ENCODE results near the gene RNF14. TPM values are rescaled to one million over a fixed set of nuclear protein-coding genes. Genes with fewer than 3 reads are reported as not detected.

RNF14 gene
- total and polyA plus RNA-seq, 2 donors (not counting 1 experiment from before 2014, with no cell fraction given), result 10.5 to 26.6 TPM

- H3K27me3 Mint-ChIP-seq, result no peaks in the 10 kb centered on the region
- intact Hi-C loops (cut with micrococcal nuclease), result no loop called here
- H3K4me2 ChIP-seq (replicated peaks; ENCODE audit: low read depth, low read length, poor library complexity, severe bottlenecking), result no peak overlapping the region
- no peak overlapping the region for H3K4me3 ChIP-seq (ENCODE audit: control extremely low read depth in 1 of 5, extremely low read depth in 1 of 5, insufficient read depth in 1 of 5, low read depth in 2 of 5, low read length in 4 of 5)
- H3K36me3 ChIP-seq (replicated peaks in 1 of 2; ENCODE audit: control extremely low read depth in 1 of 2, control insufficient read depth in 1 of 2, extremely low read depth in 1 of 2, insufficient read depth in 2 of 2, low read length in 1 of 2), result peaks cover 9 to 92% of the 10 kb centered on the region in 2 experiments
- DNase-seq, result no peak
- ChIA-PET POLR2A (no interaction called here), CTCF (interaction anchor here (0.7 to 1.6 kb wide), 3 partner anchors 40 to 214 kb away, joined by 3 to 4 read pairs (median 3); no protein-coding TSS in a partner anchor)
- H3K4me1 ChIP-seq (ENCODE audit: control insufficient read depth in 2 of 2, insufficient read depth in 2 of 2, low read length in 2 of 2), result peaks cover under 1 to 2% of the 10 kb centered on the region in 2 donors
- no peak overlapping the region for H3K27ac ChIP-seq (ENCODE audit: low read length in 2 of 2)
- H3K4me1 Mint-ChIP-seq, result peaks cover 3% of the 10 kb centered on the region
- TF ChIP-seq CTCF (IDR thresholded peaks at IDR 0.05) (no peak), EZH2 (IDR thresholded peaks at IDR 0.05; ENCODE audit: borderline replicate concordance, insufficient read depth, low read depth, low read length, poor library complexity, severe bottlenecking) (no peak)
- H2AFZ ChIP-seq (ENCODE audit: insufficient read depth, low read depth, low read length, poor library complexity, severe bottlenecking), result no peak overlapping the region
- H3K9me3 ChIP-seq (ENCODE audit: control extremely low read depth in 1 of 3, control insufficient read depth in 2 of 3, insufficient read depth in 1 of 3, low read length in 2 of 3), result no peaks in the 10 kb centered on the region
- peaks cover 26% of the 10 kb centered on the region for H4K20me1 ChIP-seq (ENCODE audit: control insufficient read depth, insufficient read depth, low read length, poor library complexity, severe bottlenecking)
- WGBS (ENCODE audit: insufficient coverage), result 98% methylated on average over 18 of the region's 19 CpGs
- peaks cover 34% of the 10 kb centered on the region for H3K79me2 ChIP-seq (ENCODE audit: control insufficient read depth, insufficient read depth, low read length)
- no peaks in the 10 kb centered on the region for H3K27me3 ChIP-seq (replicated peaks in 1 of 4; ENCODE audit: control extremely low read depth in 1 of 4, control insufficient read depth in 3 of 4, insufficient read depth in 4 of 4, low read length in 3 of 4)
- H3K27ac Mint-ChIP-seq, result no peak overlapping the region
- ATAC-seq (ENCODE audit: low read depth), result no peak
- no peak overlapping the region for H3K9ac ChIP-seq (ENCODE audit: low read length)
- no peak overlapping the region for H3K4me3 Mint-ChIP-seq
- no peaks in the 10 kb centered on the region for H3K9me3 Mint-ChIP-seq (ENCODE audit: insufficient read depth)
Observed at GRCh38 chr5:141929398-141930058, 39.4 kb upstream of the RNF14 start.

GRCh38 chr5:141931694-141932093 lies 37.2 kb upstream of the RNF14 start:
- no peak overlapping the region for H3K9ac ChIP-seq (ENCODE audit: low read length)
- H3K4me1 ChIP-seq (ENCODE audit: control insufficient read depth in 2 of 2, insufficient read depth in 2 of 2, low read length in 2 of 2), result no peaks in the 10 kb centered on the region
- H3K4me3 Mint-ChIP-seq, result no peak overlapping the region
- peaks cover 20% of the 10 kb centered on the region for H4K20me1 ChIP-seq (ENCODE audit: control insufficient read depth, insufficient read depth, low read length, poor library complexity, severe bottlenecking)
- no peaks in the 10 kb centered on the region for H3K27me3 Mint-ChIP-seq
- H3K79me2 ChIP-seq (ENCODE audit: control insufficient read depth, insufficient read depth, low read length), result peaks cover 17% of the 10 kb centered on the region
- H3K27ac Mint-ChIP-seq, result no peak overlapping the region
- POLR2A ChIA-PET, result no interaction called here
- no peaks in the 10 kb centered on the region for H3K9me3 ChIP-seq (ENCODE audit: control extremely low read depth in 1 of 3, control insufficient read depth in 2 of 3, insufficient read depth in 1 of 3, low read length in 2 of 3)
- H3K9me3 Mint-ChIP-seq (ENCODE audit: insufficient read depth), result no peaks in the 10 kb centered on the region
- no CpG with 5 or more reads among the region's 5 CpGs for WGBS (ENCODE audit: insufficient coverage)
- H3K27ac ChIP-seq (ENCODE audit: low read length in 2 of 2), result no peak overlapping the region
- H2AFZ ChIP-seq (ENCODE audit: insufficient read depth, low read depth, low read length, poor library complexity, severe bottlenecking), result no peak overlapping the region
- no peak overlapping the region for H3K4me2 ChIP-seq (replicated peaks; ENCODE audit: low read depth, low read length, poor library complexity, severe bottlenecking)
- ATAC-seq (ENCODE audit: low read depth) (no peak), DNase-seq (no peak)
- H3K36me3 ChIP-seq (replicated peaks in 1 of 2; ENCODE audit: control extremely low read depth in 1 of 2, control insufficient read depth in 1 of 2, extremely low read depth in 1 of 2, insufficient read depth in 2 of 2, low read length in 1 of 2), result peaks cover 9 to 91% of the 10 kb centered on the region in 2 experiments
- H3K27me3 ChIP-seq (replicated peaks in 1 of 4; ENCODE audit: control extremely low read depth in 1 of 4, control insufficient read depth in 3 of 4, insufficient read depth in 4 of 4, low read length in 3 of 4), result no peaks in the 10 kb centered on the region
- intact Hi-C loops (cut with micrococcal nuclease), result no loop called here
- CTCF ChIA-PET, result no interaction called here
- no peak overlapping the region for H3K4me3 ChIP-seq (ENCODE audit: control extremely low read depth in 1 of 5, extremely low read depth in 1 of 5, insufficient read depth in 1 of 5, low read depth in 2 of 5, low read length in 4 of 5)
- H3K4me1 Mint-ChIP-seq, result no peaks in the 10 kb centered on the region
- no peak for TF ChIP-seq EZH2 (IDR thresholded peaks at IDR 0.05; ENCODE audit: borderline replicate concordance, insufficient read depth, low read depth, low read length, poor library complexity, severe bottlenecking)
- no peak for TF ChIP-seq CTCF (IDR thresholded peaks at IDR 0.05)

All from B cell (primary cell).